H1 (cell line): ENCODE measurements around the gene VIPR2. TPM values are rescaled to one million over a fixed set of nuclear protein-coding genes. Genes with fewer than 3 reads are reported as not detected.

Source experiments
- CTCF ChIA-PET: fragments of 300-600 bp; sonication (Branson Sonifier 250); formaldehyde crosslinking; loops from one replicate; lab custom pipeline; 2021; ENCODE audit not compliant: partially characterized antibody; lab: Charles Lee
- POLR2A ChIA-PET: fragments of 300-600 bp; sonication (Branson Sonifier 250); formaldehyde crosslinking; loops from one replicate; lab custom pipeline; 2021; ENCODE audit warnings: inconsistent platforms; ENCODE audit not compliant: partially characterized antibody; lab: Charles Lee
- DNase-seq, 2 experiments: peaks; one replicate each; pipeline versions ENCODE4 v3.0.0 to v3.0.0-alpha.2; 2010 to 2022; ENCODE audit warnings: low spot score in 2 of 2, low read depth in 1 of 2, mixed read lengths in 1 of 2
- FAIRE-seq: peaks from 2 replicates; lab custom pipeline; 2011; peaks lifted over from hg19 to GRCh38; lab: Jason Lieb, UNC
- H2AFZ ChIP-seq: 2 replicates; pipeline ENCODE4 v1.8.1; 2012; ENCODE audit warnings: low read length, inconsistent platforms
- H2AK5ac ChIP-seq: 2 replicates; pipeline ENCODE4 v1.6.1; 2013; ENCODE audit warnings: low read depth, low read length
- H2BK120ac ChIP-seq: replicated peaks from 2 replicates; pipeline ENCODE3; 2013; ENCODE audit warnings: low read depth, low read length, inconsistent platforms
- H2BK12ac ChIP-seq: 2 replicates; pipeline ENCODE4 v1.6.1; 2013; ENCODE audit warnings: low read depth, low read length
- H2BK15ac ChIP-seq: 2 replicates; pipeline ENCODE4 v1.6.1; 2013; ENCODE audit warnings: low read length
- H2BK20ac ChIP-seq: 2 replicates; pipeline ENCODE4 v1.6.1; 2013; ENCODE audit warnings: low read length
- H2BK5ac ChIP-seq: 2 replicates; pipeline ENCODE4 v1.6.1; 2013; ENCODE audit warnings: low read depth, low read length
- H3K14ac ChIP-seq: 2 replicates; pipeline ENCODE4 v1.6.1; 2013; ENCODE audit warnings: inconsistent platforms; ENCODE audit not compliant: insufficient read length
- H3K18ac ChIP-seq: 2 replicates; pipeline ENCODE4 v1.6.1; 2013; ENCODE audit warnings: low read length; ENCODE audit errors: extremely low read depth
- H3K23ac ChIP-seq: 2 replicates; pipeline ENCODE4 v1.6.1; 2013; ENCODE audit warnings: inconsistent platforms; ENCODE audit not compliant: insufficient read length
- H3K23me2 ChIP-seq: 2 replicates; pipeline ENCODE4 v1.6.1; 2013; ENCODE audit warnings: low read depth, low read length
- H3K27ac ChIP-seq: 2 replicates; pipeline ENCODE4 v1.6.1; 2011; ENCODE audit warnings: low read depth, low read length, inconsistent platforms
- H3K27me3 ChIP-seq, 4 experiments: replicated peaks in 1 of 4; 1 replicate in 1 of 4; 2 replicates in 3 of 4; pipeline versions ENCODE4 v1.6.1 to v1.8.1; 2011 to 2013; ENCODE audit warnings: low read length in 3 of 4, mild to moderate bottlenecking in 3 of 4, inconsistent platforms in 2 of 4, mixed read lengths in 2 of 4, moderate library complexity in 1 of 4; ENCODE audit not compliant: control insufficient read depth in 3 of 4, insufficient read depth in 3 of 4; ENCODE audit errors: extremely low read depth in 1 of 4
- H3K36me3 ChIP-seq, 4 experiments: 2 replicates each; pipeline versions ENCODE4 v1.6.1 to v1.8.1; 2011 to 2013; ENCODE audit warnings: mild to moderate bottlenecking in 4 of 4, low read length in 3 of 4, moderate library complexity in 2 of 4, control low read depth in 1 of 4, inconsistent platforms in 1 of 4; ENCODE audit not compliant: insufficient read depth in 4 of 4, control insufficient read depth in 2 of 4
- H3K4ac ChIP-seq: replicated peaks from 2 replicates; pipeline ENCODE3; 2013; ENCODE audit warnings: low read length, low read depth, mixed read lengths, inconsistent platforms; ENCODE audit not compliant: insufficient read length
- H3K4me1 ChIP-seq, 4 experiments: replicated peaks in 1 of 4; 1 replicate in 1 of 4; 2 replicates in 3 of 4; pipeline versions ENCODE4 v1.6.1 to v1.8.1; 2011 to 2013; ENCODE audit warnings: low read length in 3 of 4, inconsistent platforms in 2 of 4, mixed read lengths in 1 of 4; ENCODE audit not compliant: insufficient read depth in 4 of 4, control insufficient read depth in 3 of 4
- H3K4me2 ChIP-seq, 2 experiments: 2 replicates each; pipeline versions ENCODE4 v1.6.1 to v1.8.1; 2011 to 2013; ENCODE audit warnings: low read depth in 2 of 2, low read length in 2 of 2, control low read depth in 1 of 2, inconsistent platforms in 1 of 2, mild to moderate bottlenecking in 1 of 2; ENCODE audit not compliant: insufficient read depth in 1 of 2
- H3K4me3 ChIP-seq, 4 experiments: fragments of 200-600, 300-600 bp in 1 of 4; sonication (generic), shearing (Covaris generic), sonication (Bioruptor Twin) in 1 of 4; 2 replicates each; pipeline versions ENCODE4 v1.5.1 to v1.8.1; 2011 to 2016; ENCODE audit warnings: low read length in 4 of 4, low read depth in 3 of 4, control low read depth in 2 of 4, inconsistent platforms in 2 of 4, mild to moderate bottlenecking in 2 of 4, mixed read lengths in 1 of 4, moderate library complexity in 1 of 4; ENCODE audit not compliant: insufficient read depth in 2 of 4; ENCODE audit errors: extremely low read depth in 1 of 4
- H3K56ac ChIP-seq: replicated peaks from 2 replicates; pipeline ENCODE3; 2013; ENCODE audit warnings: low read depth, mild to moderate bottlenecking, mixed read lengths, low read length, inconsistent platforms; ENCODE audit not compliant: insufficient read length
- H3K79me1 ChIP-seq: 2 replicates; pipeline ENCODE4 v1.6.1; 2013; ENCODE audit warnings: low read depth, low read length, control low read depth
- H3K79me2 ChIP-seq, 2 experiments: 2 replicates each; pipeline versions ENCODE4 v1.6.1 to v1.8.1; 2012 to 2013; ENCODE audit warnings: low read length in 2 of 2, mild to moderate bottlenecking in 2 of 2, inconsistent platforms in 1 of 2; ENCODE audit not compliant: insufficient read depth in 2 of 2, control insufficient read depth in 1 of 2
- H3K9ac ChIP-seq, 4 experiments: replicated peaks in 1 of 4; 1 replicate in 1 of 4; 2 replicates in 3 of 4; pipeline versions ENCODE4 v1.6.1 to v1.8.1; 2011 to 2013; ENCODE audit warnings: low read depth in 3 of 4, low read length in 3 of 4, control low read depth in 2 of 4, mild to moderate bottlenecking in 2 of 4, moderate library complexity in 2 of 4, inconsistent platforms in 1 of 4; ENCODE audit errors: extremely low read depth in 1 of 4
- H3K9me3 ChIP-seq, 2 experiments: 2 replicates each; pipeline versions ENCODE4 v1.6.1 to v1.8.1; 2012 to 2013; ENCODE audit warnings: mild to moderate bottlenecking in 2 of 2, moderate library complexity in 2 of 2, control low read depth in 1 of 2, inconsistent platforms in 1 of 2, low read depth in 1 of 2, low read length in 1 of 2, mixed read lengths in 1 of 2; ENCODE audit not compliant: insufficient read depth in 2 of 2
- H4K20me1 ChIP-seq, 2 experiments: replicated peaks in 1 of 2; 2 replicates each; pipeline versions ENCODE3 to v1.8.1; 2011 to 2013; ENCODE audit warnings: inconsistent platforms in 2 of 2, low read length in 2 of 2, mild to moderate bottlenecking in 1 of 2; ENCODE audit not compliant: insufficient read depth in 2 of 2, control insufficient read depth in 1 of 2
- H4K5ac ChIP-seq: 2 replicates; pipeline ENCODE4 v1.6.1; 2013; ENCODE audit warnings: low read length, low read depth, mixed read lengths, inconsistent platforms; ENCODE audit not compliant: insufficient read length
- H4K8ac ChIP-seq: 2 replicates; pipeline ENCODE4 v1.8.0; 2013; ENCODE audit warnings: mild to moderate bottlenecking, moderate library complexity, low read length, inconsistent platforms; ENCODE audit not compliant: insufficient read depth; ENCODE audit errors: extremely low read depth
- H4K91ac ChIP-seq: replicated peaks from 2 replicates; pipeline ENCODE3; 2013; ENCODE audit warnings: low read length, mixed read lengths, inconsistent platforms; ENCODE audit not compliant: insufficient read length
- CREB1 ChIP-seq: IDR thresholded peaks from 2 replicates; pipeline ENCODE4 v1.6.1; 2012; ENCODE audit warnings: inconsistent platforms
- CTBP2 ChIP-seq: IDR thresholded peaks from 2 replicates; pipeline ENCODE4 v1.7.0; 2011; ENCODE audit warnings: borderline replicate concordance, mild to moderate bottlenecking, moderate library complexity, mixed read lengths, low read length; ENCODE audit not compliant: insufficient read depth, insufficient read length
- EGR1 ChIP-seq: IDR thresholded peaks from 2 replicates; pipeline ENCODE4 v1.6.1; 2011; ENCODE audit warnings: low read depth, low read length, borderline replicate concordance
- EZH2 ChIP-seq: fragments of 200-600 bp; sonication (generic); IDR thresholded peaks from 2 replicates; pipeline ENCODE4 v1.7.1; 2012; ENCODE audit warnings: low read depth, mild to moderate bottlenecking, moderate library complexity, low read length, inconsistent platforms; ENCODE audit not compliant: severe bottlenecking
- FOSL1 ChIP-seq: IDR thresholded peaks from 2 replicates; pipeline ENCODE4 v1.6.1; 2011; ENCODE audit warnings: mild to moderate bottlenecking, low read depth, low read length, moderate library complexity; ENCODE audit not compliant: insufficient read depth
- GTF2F1 ChIP-seq: IDR thresholded peaks from 2 replicates; pipeline ENCODE4 v1.6.1; 2012; ENCODE audit warnings: low read depth, low read length, improper control_type of control experiment, borderline replicate concordance
- HDAC6 ChIP-seq: IDR thresholded peaks from one replicate; pipeline ENCODE4 v1.7.1; 2012; ENCODE audit warnings: low read depth, mild to moderate bottlenecking, inconsistent platforms, low read length, moderate library complexity
- NANOG ChIP-seq: IDR thresholded peaks from 2 replicates; pipeline ENCODE4 v1.6.1; 2011; ENCODE audit warnings: low read length, low read depth, mild to moderate bottlenecking, inconsistent platforms; ENCODE audit not compliant: insufficient read depth, poor library complexity, severe bottlenecking
- POLR2A ChIP-seq, 2 experiments: IDR thresholded peaks; 1 replicate in 1 of 2; 2 replicates in 1 of 2; pipeline ENCODE4 v1.6.1; 2011; ENCODE audit warnings: low read depth in 2 of 2, low read length in 2 of 2, mild to moderate bottlenecking in 2 of 2; ENCODE audit errors: control extremely low read depth in 1 of 2
- POLR2AphosphoS5 ChIP-seq: IDR thresholded peaks from 2 replicates; pipeline ENCODE4 v1.6.1; 2011; ENCODE audit warnings: low read depth, low read length
- SIN3A ChIP-seq, 2 experiments: IDR thresholded peaks in 1 of 2; conservative IDR thresholded peaks in 1 of 2; 2 replicates each; pipeline ENCODE4 v1.6.1; 2011 to 2012; ENCODE audit warnings: low read length in 2 of 2, improper control_type of control experiment in 1 of 2, low read depth in 1 of 2, mild to moderate bottlenecking in 1 of 2
- SIX5 ChIP-seq: IDR thresholded peaks from 2 replicates; pipeline ENCODE4 v1.6.1; 2011; ENCODE audit warnings: mild to moderate bottlenecking, low read depth, low read length
- SP1 ChIP-seq: IDR thresholded peaks from 2 replicates; pipeline ENCODE4 v1.6.1; 2011; ENCODE audit warnings: low read depth, low read length
- SUZ12 ChIP-seq: fragments of 200-600 bp; sonication (generic); IDR thresholded peaks from 2 replicates; pipeline ENCODE4 v1.6.1; 2012; ENCODE audit warnings: mild to moderate bottlenecking, inconsistent platforms, low read length, moderate library complexity, mixed read lengths
- WGBS, 2 experiments: shearing (Covaris generic) in 1 of 2; methylation state at CpG; one replicate each; pipeline versions ENCODE4 v1.1.6 to v1.1.7; 2013 to 2015; ENCODE audit warnings: low lambda C conversion rate in 2 of 2, mixed read lengths in 2 of 2, inconsistent platforms in 1 of 2, low coverage in 1 of 2, missing lambda C conversion rate in 1 of 2; ENCODE audit not compliant: insufficient replicate concordance in 2 of 2, insufficient coverage in 1 of 2, insufficient read length in 1 of 2; ENCODE audit errors: extremely low coverage in 1 of 2, missing lambda C conversion rate in 1 of 2; 5-methylcytosine and 5-hydroxymethylcytosine counted together
- polyA plus RNA-seq, 7 experiments: library from polyadenylated mRNA; depleted of rRNA in 3 of 7; stranded (reverse) in 5 of 7; unstranded in 2 of 7; fragments of >200 nt in 5 of 7; fragments of 200-250 nt in 2 of 7; gene quantifications; 1 replicate in 5 of 7; 2 replicates in 1 of 7; 4 replicates in 1 of 7; pipeline versions ENCODE4 v1.2.1 to v1.2.3, GENCODE V29; 2011 to 2013; ENCODE audit warnings: missing spikeins in 2 of 7, mixed read lengths in 2 of 7
- total RNA-seq: library from RNA; stranded (reverse); fragmentation: NEBNext Ultra II Directional; extraction: Animal tissue kit (Norgen Biotek cat#: 25700); gene quantifications from 2 replicates; pipeline ENCODE4 v1.2.1, GENCODE V29; 2021

The VIPR2 gene
- total and polyA plus RNA-seq, 2 of the 8 experiments (the other 6 are each of a cell fraction or from before 2014, with no cell fraction given): 2.4 to 6.3 TPM

DNA sequence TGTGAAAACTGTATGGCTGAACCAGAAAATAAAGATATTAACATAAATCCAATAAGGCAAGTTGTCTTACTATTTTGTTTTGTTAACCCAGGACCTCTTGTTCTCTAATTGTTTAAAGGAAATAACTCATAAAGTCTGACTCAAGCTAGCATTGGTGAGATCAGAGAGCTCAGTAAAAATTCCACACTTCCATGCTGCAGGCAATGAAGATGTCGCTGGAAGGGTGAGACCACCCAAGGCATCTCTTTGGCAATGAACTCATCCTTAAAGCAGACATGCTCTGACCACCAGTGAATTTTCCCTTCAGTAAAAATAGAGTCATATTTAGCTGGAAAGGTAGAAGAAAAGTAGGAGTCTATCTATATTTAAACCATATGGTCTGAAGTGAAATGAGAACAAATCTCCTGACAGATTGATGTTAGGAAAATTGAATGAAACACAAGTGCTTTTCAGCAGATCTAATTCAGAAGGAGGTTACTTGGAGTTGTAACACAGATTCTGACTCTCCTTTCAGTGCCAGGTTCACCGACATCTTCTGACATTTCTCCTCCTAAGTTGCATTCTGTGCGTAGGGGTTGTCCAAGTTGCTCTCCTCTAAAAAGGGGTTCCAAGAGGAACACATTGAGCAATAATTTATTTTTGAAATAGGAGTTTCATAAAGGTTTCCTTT is 32.8 kb upstream of the VIPR2 start:
- no peak overlapping the region for H3K4me3 ChIP-seq
- H2BK5ac ChIP-seq: no peak overlapping the region
- H3K4ac ChIP-seq: no peak overlapping the region
- H3K9me3 ChIP-seq: peaks cover 31 to 45% of the 10 kb centered on the region in 2 experiments
- H2BK15ac ChIP-seq: no peak overlapping the region
- no peak overlapping the region for H2AFZ ChIP-seq
- no peak overlapping the region for H4K8ac ChIP-seq
- no peak overlapping the region for H3K14ac ChIP-seq
- no peak overlapping the region for H3K27ac ChIP-seq
- H4K20me1 ChIP-seq: no peaks in the 10 kb centered on the region
- H3K79me1 ChIP-seq: no peaks in the 10 kb centered on the region
- no peak overlapping the region for H3K56ac ChIP-seq
- no peak overlapping the region for H2AK5ac ChIP-seq
- no peak overlapping the region for H3K23ac ChIP-seq
- ChIA-PET CTCF (interaction anchor here (0.7 to 1.2 kb wide), 2 partner anchors 10 to 26 kb away, joined by 3 read pairs; no protein-coding TSS in a partner anchor), POLR2A (no interaction called here)
- H3K36me3 ChIP-seq: no peaks in the 10 kb centered on the region
- H3K27me3 ChIP-seq: no peaks in the 10 kb centered on the region
- WGBS, 2 experiments: 86% methylated on average over 3 of the region's 3 CpGs; no CpG with 5 or more reads in 1 of the 2 experiments
- no peak overlapping the region for H2BK20ac ChIP-seq
- FAIRE-seq (no peak), DNase-seq (no peak)
- no peak overlapping the region for H4K91ac ChIP-seq
- H3K9ac ChIP-seq: no peak overlapping the region
- no peak overlapping the region for H3K18ac ChIP-seq
- no peaks in the 10 kb centered on the region for H3K4me1 ChIP-seq
- H3K79me2 ChIP-seq: no peaks in the 10 kb centered on the region
- H4K5ac ChIP-seq: no peak overlapping the region
- no peak overlapping the region for H2BK120ac ChIP-seq
- no peaks in the 10 kb centered on the region for H3K23me2 ChIP-seq
- H3K4me2 ChIP-seq: no peak overlapping the region
- H2BK12ac ChIP-seq: no peak overlapping the region
- TF ChIP-seq SUZ12: no peak
- TF ChIP-seq EZH2: no peak
- TF ChIP-seq NANOG: no peak
- no peak for TF ChIP-seq SP1
- TF ChIP-seq CTBP2: no peak
- TF ChIP-seq POLR2A (IDR thresholded peaks at IDR 0.05; ENCODE audit: control extremely low read depth in 1 of 2, low read depth in 2 of 2, low read length in 2 of 2): no peak
- no peak for TF ChIP-seq FOSL1
- no peak for TF ChIP-seq POLR2AphosphoS5
- no peak for TF ChIP-seq HDAC6
- no peak for TF ChIP-seq SIN3A (conservative IDR thresholded peaks at IDR 0.05 in 1 of 2, IDR thresholded peaks at IDR 0.05 in 1 of 2; ENCODE audit: low read depth in 1 of 2, low read length in 2 of 2)
- TF ChIP-seq GTF2F1: no peak
- no peak for TF ChIP-seq SIX5
- TF ChIP-seq EGR1: no peak
- TF ChIP-seq CREB1: no peak
